GM23338 (cell line): ENCODE measurements around the gene HENMT1.

Experiments used
- CTCF ChIP-seq, 2 experiments: fragments of 200-600 bp in 1 of 2; sonication (generic) in 1 of 2; conservative IDR thresholded peaks; 2 replicates each; pipeline versions ENCODE4 v1.5.1 to v1.6.1; 2016 to 2017; ENCODE audit warnings: antibody characterized with exemption in 2 of 2, low read depth in 2 of 2, mild to moderate bottlenecking in 2 of 2, moderate library complexity in 1 of 2
- EZH2 ChIP-seq: fragments of 200-600 bp; sonication (generic); IDR thresholded peaks from one replicate; pipeline ENCODE4 v1.8.0; 2017; ENCODE audit warnings: antibody characterized with exemption, mild to moderate bottlenecking, low read depth; ENCODE audit not compliant: unreplicated experiment
- REST ChIP-seq: IDR thresholded peaks from one replicate; pipeline ENCODE4 v1.6.1; 2018; ENCODE audit warnings: antibody characterized with exemption; ENCODE audit not compliant: unreplicated experiment
- ZNF114 ChIP-seq: fragments of 250-450 bp; sonication (Bioruptor Pico); IDR thresholded peaks from 2 replicates; pipeline ENCODE4 v1.5.0; 2020; ENCODE audit warnings: mild to moderate bottlenecking, moderate library complexity
- TF ChIP-seq, protein P1 (sequence below): IDR thresholded peaks from 2 replicates; pipeline ENCODE4 v1.6.1; 2016; ENCODE audit warnings: antibody characterized with exemption

GRCh38 chr1:108611984-108612383, 48.9 kb downstream of the HENMT1 start:
- TF ChIP-seq CTCF (conservative IDR thresholded peaks at IDR 0.05; ENCODE audit: low read depth in 2 of 2) (no peak), EZH2 (no peak), ZNF114 (CRISPR knock-in tag) (no peak), REST (no peak)
- TF ChIP-seq, protein P1, sequence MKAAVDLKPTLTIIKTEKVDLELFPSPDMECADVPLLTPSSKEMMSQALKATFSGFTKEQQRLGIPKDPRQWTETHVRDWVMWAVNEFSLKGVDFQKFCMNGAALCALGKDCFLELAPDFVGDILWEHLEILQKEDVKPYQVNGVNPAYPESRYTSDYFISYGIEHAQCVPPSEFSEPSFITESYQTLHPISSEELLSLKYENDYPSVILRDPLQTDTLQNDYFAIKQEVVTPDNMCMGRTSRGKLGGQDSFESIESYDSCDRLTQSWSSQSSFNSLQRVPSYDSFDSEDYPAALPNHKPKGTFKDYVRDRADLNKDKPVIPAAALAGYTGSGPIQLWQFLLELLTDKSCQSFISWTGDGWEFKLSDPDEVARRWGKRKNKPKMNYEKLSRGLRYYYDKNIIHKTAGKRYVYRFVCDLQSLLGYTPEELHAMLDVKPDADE, result no peak
